ENCODE data around the gene SSBP2. TPM values are rescaled to one million over a fixed set of nuclear protein-coding genes. Genes with fewer than 3 reads are reported as not detected.

The SSBP2 gene
- polyA plus RNA-seq = 10 to 100 TPM; 12.5 to 36.6 (median 22.2) TPM

DNA sequence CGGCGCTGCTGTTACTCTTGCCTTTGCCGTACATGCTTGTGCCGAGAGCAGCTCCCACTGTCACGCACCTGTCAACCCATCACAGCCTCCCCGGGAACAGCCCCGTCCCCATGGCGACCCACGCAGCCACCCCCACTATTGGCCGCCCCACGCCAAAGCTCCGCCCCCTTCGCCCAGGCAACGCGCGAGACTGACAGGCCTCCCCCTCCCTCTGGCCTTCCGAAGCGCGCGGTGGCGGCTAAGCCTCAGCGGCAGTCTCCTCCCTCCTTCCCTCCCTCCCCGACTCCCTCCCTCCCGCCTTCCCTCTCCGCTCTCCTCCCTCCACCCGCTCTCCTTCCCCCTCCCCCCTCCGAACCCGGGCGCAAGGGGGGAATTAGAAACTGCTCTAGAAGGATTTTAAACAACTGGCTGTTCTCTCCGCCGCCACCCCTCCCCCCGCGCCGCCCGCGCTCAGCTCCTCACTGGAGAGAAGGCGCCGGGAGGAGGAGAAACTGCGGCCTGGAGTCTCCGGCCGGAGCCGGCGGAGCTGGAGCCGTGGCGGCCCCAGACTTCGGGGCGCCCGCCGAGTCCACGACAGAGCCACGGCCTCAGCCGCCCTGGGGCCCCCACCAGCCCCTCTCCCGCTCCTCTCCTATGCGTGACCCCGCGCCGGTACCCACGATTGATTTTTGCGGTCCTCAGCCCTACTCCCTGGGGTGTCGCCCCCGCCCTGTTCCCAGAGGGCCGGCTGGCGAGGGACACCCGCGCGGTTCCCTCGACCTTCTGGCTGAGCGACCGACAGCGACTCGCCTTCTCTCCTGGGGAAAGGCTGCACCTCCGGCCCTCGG, at the start of gene SSBP2:
Gene SSBP2 (minus strand): TSS at position 89 of the 827 bp plus-strand sequence. CDS start 55 bp downstream, at position 34.
- 0% methylated on average over 44 to 73 of the region's 73 CpGs for WGBS, 3 donors
- H3K27ac ChIP-seq (ENCODE audit: low read depth, low read length) = peak within 1 kb of the TSS; percentile 92

DNA sequence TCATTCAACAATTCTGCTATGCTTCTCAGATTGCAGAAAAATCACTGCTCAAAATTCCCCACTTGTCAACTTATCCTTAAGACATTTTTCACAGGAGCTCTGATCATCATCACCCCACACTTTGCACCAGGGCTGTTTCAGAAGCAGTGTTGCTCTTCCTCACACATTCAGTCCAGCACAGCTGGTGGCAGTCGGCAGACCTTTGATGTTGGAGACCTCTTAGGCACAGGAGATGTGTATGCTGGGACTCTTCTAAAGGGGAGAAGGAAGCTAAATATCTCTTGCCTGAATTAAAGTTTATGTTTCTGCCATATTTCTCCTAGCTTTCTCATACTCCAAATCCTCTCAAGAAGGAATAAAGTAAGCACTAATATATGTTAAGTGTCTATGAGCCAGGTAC, 44.8 kb upstream of the SSBP2 start:
- 81 to 94% (median 83%) methylated on average over 1 of the region's 1 CpG for WGBS, 3 donors
- H3K27ac ChIP-seq (ENCODE audit: low read depth, low read length) = no peak overlapping the region

DNA sequence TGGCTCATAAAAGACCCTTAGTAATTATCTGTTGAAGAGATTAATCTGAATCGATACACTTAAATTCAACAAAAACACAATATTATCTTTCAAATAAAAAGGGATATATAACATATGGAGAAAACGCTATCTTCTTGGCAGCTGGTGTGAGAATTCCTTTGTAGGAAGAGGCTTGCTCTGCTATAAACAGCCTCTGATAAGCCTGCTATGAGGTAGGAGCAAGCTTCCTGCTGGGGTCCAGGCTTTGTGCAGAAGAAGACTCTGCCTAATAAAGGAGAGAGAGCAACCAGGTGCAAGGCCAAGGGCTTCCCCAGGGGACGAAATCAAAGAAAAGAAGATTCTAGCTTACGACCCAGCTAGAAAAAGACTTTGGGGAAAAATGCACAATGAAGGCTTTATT, 43.3 kb upstream of the SSBP2 start:
- H3K27ac ChIP-seq (ENCODE audit: low read depth, low read length) = no peak overlapping the region
- WGBS, 3 donors = 57 to 68% (median 66%) methylated on average over 4 of the region's 4 CpGs

DNA sequence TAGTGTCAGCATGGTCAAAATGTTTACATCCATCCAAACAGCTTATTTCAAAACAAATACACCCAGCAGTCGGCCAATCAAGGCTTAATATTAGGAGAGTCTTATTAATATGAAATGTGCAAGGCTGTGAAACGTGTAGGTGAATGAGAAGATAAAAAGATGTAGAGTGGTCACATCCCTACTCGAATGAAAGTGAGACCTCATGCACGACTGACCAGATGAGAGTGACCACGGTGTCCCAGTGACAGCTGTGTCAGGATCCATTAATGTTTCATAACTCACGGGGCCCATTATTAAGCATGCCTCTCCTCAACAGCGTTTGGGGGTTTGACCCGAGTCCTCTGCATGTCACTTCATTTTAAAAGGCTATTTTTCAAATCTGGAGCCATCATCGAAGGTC, 39.4 kb upstream of the SSBP2 start:
- WGBS, 3 donors = 85 to 93% (median 90%) methylated on average over 9 of the region's 9 CpGs

DNA sequence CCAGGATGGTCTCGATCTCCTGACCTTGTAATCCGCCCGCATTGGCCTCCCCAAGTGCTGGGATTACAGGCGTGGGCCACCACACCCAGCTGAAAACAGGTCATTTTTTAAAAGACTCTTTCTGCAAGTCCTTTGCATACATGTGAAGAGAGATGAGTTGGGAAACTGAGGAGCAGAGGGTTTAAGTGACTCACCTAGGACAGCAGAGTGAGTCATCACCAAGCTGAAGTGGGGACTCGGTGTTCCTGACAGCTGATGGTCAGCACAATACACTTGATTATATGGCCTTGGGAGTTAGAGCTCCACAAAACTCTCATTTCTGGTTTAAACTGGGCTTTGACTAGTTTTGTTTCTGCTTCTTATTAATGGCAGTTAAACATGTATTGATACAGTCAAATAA, 38.1 kb upstream of the SSBP2 start:
- H3K27ac ChIP-seq (ENCODE audit: low read depth, low read length) = no peak overlapping the region
- 89 to 92% (median 90%) methylated on average over 5 of the region's 5 CpGs for WGBS, 3 donors

More for the DNA sequence above, 39.4 kb upstream of the SSBP2 start:
- no peak overlapping the region for H3K27ac ChIP-seq (ENCODE audit: low read depth, low read length)

DNA sequence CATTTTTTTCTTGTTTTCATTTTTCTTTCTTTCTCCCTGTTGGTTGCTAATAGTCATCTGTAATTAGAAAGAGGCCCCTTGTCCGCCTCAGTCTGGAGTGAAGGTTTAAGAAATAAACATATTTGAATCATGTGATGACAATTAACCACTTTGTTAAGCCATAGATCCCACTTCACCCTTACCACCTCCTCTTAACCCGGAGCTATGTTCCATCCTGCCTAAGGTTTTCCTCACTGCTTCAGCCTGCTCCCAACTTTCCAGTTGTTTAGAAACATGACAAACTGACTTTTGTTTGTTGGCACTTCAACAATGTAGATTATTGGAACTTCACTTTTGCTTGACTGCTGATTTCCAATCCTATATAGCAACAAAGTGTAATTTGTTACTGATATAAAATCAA, 37.4 kb upstream of the SSBP2 start:
- H3K27ac ChIP-seq (ENCODE audit: low read depth, low read length) = no peak overlapping the region
- 49 to 58% (median 57%) methylated on average over 2 of the region's 2 CpGs for WGBS, 3 donors

DNA sequence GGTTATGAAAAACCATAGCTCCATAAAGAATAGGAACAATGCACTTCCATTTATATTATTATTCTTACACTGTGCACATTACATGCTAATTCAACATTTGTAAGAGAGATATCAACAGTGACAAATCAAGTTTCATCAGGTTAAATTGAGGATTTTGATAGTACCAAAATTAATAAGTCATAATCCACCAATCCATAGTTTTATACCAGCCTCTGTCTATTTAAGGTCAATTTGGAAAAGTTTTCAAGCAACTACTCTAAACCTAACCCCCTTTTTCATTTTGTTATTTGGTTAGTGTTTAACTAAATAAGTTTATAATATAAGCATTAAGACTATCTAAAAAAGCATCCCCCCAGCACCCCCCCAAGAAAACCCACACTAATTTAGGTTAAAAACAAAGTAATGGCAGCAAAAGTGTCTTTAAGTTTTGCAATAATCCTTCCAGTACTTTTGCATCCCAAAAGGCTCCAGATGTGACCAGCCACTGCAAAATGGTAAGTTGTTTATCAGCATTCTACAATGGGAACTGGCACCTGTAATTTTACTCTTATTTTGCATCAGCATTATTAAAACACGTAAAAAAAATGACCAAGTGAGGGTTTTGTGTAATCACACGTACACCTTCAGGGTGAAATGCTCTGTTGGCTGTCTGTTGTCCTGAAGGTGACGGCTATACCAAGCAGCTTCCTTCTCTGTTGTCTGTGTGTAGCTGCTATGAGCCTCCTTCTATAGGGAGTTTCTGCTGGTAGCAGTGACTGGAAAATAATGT, 36.8 kb upstream of the SSBP2 start:
- WGBS, 3 donors = 4 to 10% (median 8%) methylated on average over 3 of the region's 3 CpGs
- H3K27ac ChIP-seq (ENCODE audit: low read depth, low read length) = no peak overlapping the region

DNA sequence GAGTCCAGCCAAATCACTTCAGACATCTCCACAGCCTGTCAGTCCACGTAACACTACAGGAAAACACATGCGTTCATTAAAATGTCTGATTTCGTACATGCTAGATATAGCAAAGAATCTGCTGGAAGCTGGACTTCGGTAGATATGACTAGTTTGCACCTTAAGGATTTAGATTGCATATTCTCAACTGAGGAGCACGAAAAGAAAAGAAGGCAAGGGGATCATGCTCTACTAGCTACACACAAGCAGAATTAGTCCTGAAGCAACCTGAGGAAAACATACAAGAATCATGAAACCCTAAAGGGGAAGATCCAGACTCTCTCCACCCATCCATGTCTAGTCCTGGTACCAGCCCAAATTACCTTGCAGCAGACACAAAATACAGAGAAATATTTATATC, 36.1 kb upstream of the SSBP2 start:
- no peak overlapping the region for H3K27ac ChIP-seq (ENCODE audit: low read depth, low read length)
- WGBS, 3 donors = 59 to 67% (median 63%) methylated on average over 5 of the region's 5 CpGs

DNA sequence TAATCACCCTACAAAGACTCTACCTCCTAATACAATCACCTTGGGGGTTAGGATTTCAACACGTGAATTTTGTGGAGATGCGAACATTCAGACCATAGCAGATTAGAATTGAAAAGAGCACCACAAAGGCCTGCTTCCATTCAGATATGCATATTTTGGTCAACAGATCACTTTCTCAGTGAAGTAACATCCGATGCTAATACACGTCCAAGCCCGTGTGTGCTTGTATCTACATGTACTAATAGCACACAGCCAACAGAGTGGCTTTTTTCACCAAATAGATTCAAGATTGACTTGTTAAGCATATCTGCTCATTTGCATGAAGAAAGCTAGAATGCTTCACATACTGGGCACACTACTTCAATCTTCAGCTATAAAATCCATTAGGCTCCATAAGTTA, 35.6 kb upstream of the SSBP2 start:
- 91 to 93% (median 92%) methylated on average over 5 of the region's 5 CpGs for WGBS, 3 donors
- no peak overlapping the region for H3K27ac ChIP-seq (ENCODE audit: low read depth, low read length)

DNA sequence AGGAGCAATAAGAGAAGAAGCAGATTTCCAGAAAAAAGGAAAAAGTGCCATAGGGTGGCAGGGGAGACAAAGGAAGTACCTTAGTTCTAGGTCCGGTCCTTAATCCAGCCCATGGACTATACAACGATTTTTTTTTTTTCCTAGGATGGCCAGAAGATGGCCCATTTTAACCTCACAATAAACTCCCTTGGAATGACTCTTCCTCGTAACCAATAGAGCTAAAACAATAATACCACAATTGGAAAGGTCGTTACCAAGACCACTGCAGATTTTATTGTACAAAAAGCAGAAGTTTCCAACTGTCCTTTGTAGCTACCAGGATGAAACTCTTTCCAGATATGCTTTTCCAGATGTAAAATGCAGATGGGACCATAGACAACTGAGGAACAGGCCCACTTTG, 34.4 kb upstream of the SSBP2 start:
- H3K27ac ChIP-seq (ENCODE audit: low read depth, low read length) = no peak overlapping the region
- 42 to 87% (median 64%) methylated on average over 4 of the region's 4 CpGs for WGBS, 3 donors

DNA sequence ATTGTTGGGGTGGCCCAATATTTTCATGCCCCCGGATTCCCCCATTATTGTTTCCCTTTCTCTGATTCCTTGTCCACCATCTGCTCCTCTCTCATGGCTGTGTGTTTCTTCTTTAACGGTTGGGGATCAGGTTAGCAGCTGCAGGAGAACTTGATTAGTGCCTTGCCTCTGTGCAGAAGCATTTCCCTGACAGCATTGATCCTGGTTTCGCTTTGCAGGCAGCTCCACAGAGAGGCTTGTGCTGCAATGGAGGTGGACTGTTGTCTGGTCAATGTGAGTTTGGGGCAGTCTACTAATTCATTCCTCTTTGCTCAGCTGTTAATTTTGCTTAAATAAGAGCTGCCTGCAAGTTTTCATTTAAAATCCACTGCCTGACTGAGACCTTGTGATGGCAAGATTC, 32.5 kb upstream of the SSBP2 start:
- 29 to 67% (median 66%) methylated on average over 3 of the region's 3 CpGs for WGBS, 3 donors
- H3K27ac ChIP-seq (ENCODE audit: low read depth, low read length) = no peak overlapping the region

DNA sequence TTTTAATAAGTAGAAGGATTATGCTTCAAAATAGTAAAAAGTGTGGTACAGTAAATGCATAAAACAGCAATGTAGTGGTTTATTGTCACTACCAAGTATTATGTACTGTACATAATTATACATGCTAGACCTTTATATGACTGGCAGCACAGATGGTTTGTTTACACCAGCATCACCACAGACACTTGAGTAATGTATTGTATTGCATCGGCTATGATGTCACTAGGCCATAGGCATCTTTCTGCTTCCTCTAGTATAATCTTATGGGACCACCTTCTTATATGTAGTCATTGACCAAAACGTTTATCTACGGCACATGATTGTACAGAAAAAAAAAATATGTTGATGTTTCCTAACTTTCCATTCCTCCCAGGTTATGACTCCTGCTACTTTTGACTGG, 31.9 kb upstream of the SSBP2 start:
- 73 to 88% (median 76%) methylated on average over 3 of the region's 3 CpGs for WGBS, 3 donors
- H3K27ac ChIP-seq (ENCODE audit: low read depth, low read length) = no peak overlapping the region

DNA sequence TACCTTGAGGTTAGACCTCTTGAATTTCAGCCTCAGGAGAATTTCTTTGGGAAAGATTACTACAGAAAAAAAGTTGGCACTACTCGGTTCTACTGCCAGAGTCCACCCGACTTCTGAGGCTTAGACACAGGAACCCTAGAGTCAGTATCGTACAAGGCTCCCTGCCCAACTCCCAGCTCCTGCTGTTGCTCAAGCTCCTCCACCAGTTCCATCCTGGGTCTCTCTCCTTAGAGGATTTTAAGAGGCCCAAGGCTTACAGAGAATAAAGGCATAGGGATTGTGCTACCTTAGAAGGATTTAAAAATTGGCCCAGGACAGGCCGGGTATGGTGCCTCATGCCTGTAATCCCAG, 29.0 kb upstream of the SSBP2 start:
- WGBS, 3 donors = 63 to 74% (median 72%) methylated on average over 4 of the region's 4 CpGs

DNA sequence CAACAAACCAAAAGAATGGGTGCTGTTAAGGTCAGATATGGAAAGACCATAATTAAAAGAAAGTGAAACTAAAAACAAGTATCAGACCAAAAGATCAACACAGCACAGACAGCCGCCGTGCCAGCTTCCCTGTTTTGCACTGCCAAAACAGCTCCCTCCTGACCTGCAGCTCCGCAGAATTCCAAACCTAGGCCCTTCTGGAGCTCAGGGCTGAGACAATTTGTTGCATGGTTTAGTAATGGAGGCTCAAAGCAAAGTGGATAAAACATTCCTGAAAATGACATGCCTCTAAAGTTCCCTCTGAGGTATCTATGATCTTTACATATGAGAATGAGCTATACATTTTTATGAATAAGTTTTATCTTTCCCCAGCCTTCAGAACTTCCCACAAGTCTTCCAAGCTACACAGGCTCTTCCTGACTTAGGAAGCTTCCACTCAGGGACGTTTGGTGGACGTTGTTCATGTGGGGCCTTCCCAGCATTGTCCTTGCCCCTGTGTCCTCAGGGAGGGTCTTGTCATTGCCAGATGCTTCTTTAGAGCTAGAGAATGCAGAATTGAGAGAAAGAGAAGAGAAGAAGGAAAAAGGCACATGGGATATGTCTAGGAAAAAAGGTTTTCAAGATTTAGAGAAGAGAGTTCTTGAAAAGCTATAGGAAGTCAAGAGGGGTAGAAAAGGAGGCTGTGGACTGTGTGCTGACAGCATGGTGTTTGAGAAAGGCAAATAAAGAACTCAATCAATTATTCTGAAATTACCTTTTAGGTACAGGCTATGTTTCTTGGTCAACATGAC, 28.4 kb upstream of the SSBP2 start:
- 0 to 4% (median 1%) methylated on average over 5 of the region's 5 CpGs for WGBS, 3 donors
- H3K27ac ChIP-seq (ENCODE audit: low read depth, low read length) = no peak overlapping the region

More for the DNA sequence above, 29.0 kb upstream of the SSBP2 start:
- no peak overlapping the region for H3K27ac ChIP-seq (ENCODE audit: low read depth, low read length)

DNA sequence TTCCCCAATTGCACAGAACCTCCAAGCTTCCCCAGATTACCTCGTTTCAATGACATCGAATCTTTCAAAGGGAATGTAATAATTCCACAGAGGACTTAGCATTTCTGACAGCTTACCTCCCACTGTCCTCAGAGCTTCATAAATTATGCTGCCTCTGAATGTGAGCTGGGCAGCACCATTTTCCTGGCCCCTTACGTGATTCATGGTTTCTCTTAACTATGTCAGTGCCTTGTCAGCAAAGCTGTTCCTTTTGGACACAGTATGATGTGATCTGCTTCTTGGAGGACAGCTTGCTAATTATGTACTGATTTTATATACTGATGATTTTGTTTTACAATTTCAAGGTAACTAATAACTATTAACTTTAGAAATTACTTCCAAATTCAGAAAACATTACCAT, 27.7 kb upstream of the SSBP2 start:
- WGBS, 3 donors = 2 to 29% (median 7%) methylated on average over 3 of the region's 3 CpGs
- no peak overlapping the region for H3K27ac ChIP-seq (ENCODE audit: low read depth, low read length)

DNA sequence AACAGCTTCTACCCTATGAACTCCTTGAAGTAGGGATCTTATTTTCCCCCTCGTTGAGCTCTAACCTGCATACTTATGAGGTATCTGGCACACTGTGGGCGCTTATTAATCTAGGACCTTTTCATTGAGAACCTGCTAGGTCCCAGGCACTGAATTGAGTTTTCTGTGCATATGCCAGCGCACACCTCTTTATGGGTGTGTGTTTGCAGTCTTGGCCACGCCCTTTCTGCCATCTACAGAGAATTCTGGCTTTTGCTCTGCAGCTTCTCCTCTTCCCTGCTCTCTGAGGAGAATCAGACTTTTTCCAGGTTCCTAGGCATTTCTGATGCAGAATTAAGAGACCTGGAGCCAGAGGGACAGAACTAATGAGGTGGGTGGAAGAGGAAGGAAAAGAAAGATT, 25.4 kb upstream of the SSBP2 start:
- no peak overlapping the region for H3K27ac ChIP-seq (ENCODE audit: low read depth, low read length)
- 88 to 97% (median 92%) methylated on average over 4 of the region's 4 CpGs for WGBS, 3 donors

DNA sequence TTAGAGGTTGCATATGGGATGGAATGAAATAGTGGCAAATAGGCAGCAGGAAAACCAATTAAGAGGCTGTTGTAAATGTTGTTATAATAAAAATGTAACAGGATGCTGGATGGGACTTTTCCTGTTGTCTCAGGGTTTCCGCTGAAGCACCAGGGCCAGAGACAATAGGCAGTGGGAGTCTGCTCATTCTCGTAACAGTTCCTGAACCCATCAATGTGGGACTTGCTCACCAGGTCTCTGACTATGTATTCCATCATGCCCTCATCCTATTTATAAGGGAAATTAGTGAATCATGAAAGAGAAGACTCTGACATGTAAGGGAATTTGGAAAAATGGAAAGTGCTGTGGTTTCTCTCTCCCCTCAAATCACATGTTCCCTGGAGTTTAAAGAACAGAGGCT, 23.5 kb upstream of the SSBP2 start:
- no peak overlapping the region for H3K27ac ChIP-seq (ENCODE audit: low read depth, low read length)

DNA sequence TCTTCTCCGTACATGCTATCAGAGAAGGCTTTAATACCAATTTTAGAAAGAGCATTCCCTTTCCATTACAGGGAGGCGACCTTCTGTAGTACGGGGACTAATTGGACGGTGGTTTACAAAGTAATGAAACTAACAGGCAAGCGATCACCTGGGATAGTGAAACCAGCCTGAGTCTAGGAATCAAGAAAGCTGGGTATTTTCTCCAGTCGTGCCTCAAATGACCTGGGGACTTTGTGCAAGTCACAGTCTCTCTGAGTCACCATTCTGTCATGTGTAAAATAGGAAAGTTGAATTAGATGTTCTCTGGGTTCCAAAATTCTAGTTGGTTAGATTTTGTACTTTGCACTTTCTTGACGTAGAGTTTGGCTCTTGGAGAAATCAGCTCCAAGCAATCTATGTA, 22.7 kb upstream of the SSBP2 start:
- WGBS, 3 donors = 71 to 74% (median 72%) methylated on average over 7 of the region's 7 CpGs
- H3K27ac ChIP-seq (ENCODE audit: low read depth, low read length) = no peak overlapping the region

More for the DNA sequence above, 23.5 kb upstream of the SSBP2 start:
- WGBS, 3 donors = 73 to 91% (median 90%) methylated on average over 2 of the region's 2 CpGs

DNA sequence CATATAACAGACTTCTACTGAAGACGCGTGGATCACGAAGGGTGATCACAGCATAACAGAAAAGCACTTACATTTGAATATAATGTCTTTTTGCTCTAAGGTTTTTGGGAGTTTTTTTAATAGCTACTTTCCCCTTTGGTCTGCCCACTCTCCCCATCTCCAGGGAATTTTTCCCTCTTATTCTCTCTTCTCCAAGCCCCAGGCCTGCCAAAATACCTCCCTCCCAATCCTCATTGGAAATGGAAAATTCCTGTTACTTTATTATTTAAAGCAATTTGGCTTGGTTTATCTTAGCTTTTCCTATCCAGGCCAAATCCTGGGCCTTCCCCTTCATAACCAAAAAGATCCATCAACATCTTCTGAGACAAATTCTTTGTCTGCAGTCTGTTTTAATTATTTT, 22.3 kb upstream of the SSBP2 start:
- 84 to 93% (median 87%) methylated on average over 3 of the region's 3 CpGs for WGBS, 3 donors
- no peak overlapping the region for H3K27ac ChIP-seq (ENCODE audit: low read depth, low read length)
